CD4-positive, alpha-beta T cell (primary cell): ENCODE data around the gene SUV39H1. TPM values are rescaled to one million over a fixed set of nuclear protein-coding genes. Genes with fewer than 3 reads are reported as not detected.

Source experiments
- ATAC-seq: fragments of 200-7000 bp; cut with Tn5 transposase; one replicate; pipeline ENCODE4 v1.10.0; 2022; ENCODE audit warnings: mild to moderate bottlenecking; ENCODE audit not compliant: poor library complexity
- CTCF ChIA-PET: fragments of 350-600 bp; sonication (Branson Sonifier 250); formaldehyde crosslinking; loops from one replicate; lab custom pipeline; 2021; ENCODE audit warnings: antibody characterized with exemption, inconsistent platforms; lab: Charles Lee
- POLR2A ChIA-PET: fragments of 350-600 bp; sonication (Branson Sonifier 250); formaldehyde crosslinking; loops from one replicate; lab custom pipeline; 2021; ENCODE audit warnings: antibody characterized with exemption, inconsistent platforms; lab: Charles Lee
- DNase-seq, 14 experiments: peaks; one replicate each; pipeline ENCODE4 v3.0.0-alpha.2; 2013 to 2020; ENCODE audit warnings: mixed read lengths in 2 of 14
- H3K27ac ChIP-seq, 2 donors: one replicate each; pipeline versions ENCODE4 v1.5.1 to v1.7.0; 2013; ENCODE audit warnings: low read length in 2 of 2, low read depth in 1 of 2, mild to moderate bottlenecking in 1 of 2
- H3K27me3 ChIP-seq, 2 experiments: 1 replicate in 1 of 2; 2 replicates in 1 of 2; pipeline versions ENCODE4 v1.6.1 to v1.7.0; 2013; ENCODE audit warnings: low read length in 2 of 2, control low read depth in 1 of 2, mild to moderate bottlenecking in 1 of 2, moderate library complexity in 1 of 2; ENCODE audit not compliant: insufficient read depth in 2 of 2, control insufficient read depth in 1 of 2
- H3K36me3 ChIP-seq: one replicate; pipeline ENCODE4 v1.6.1; 2013; ENCODE audit warnings: low read length, control low read depth; ENCODE audit not compliant: insufficient read depth
- H3K4me1 ChIP-seq: one replicate; pipeline ENCODE4 v1.6.1; 2013; ENCODE audit warnings: low read length, control low read depth; ENCODE audit not compliant: insufficient read depth
- H3K4me3 ChIP-seq: one replicate; pipeline ENCODE4 v1.5.1; 2013; ENCODE audit warnings: mild to moderate bottlenecking, low read length, moderate library complexity
- H3K9me3 ChIP-seq, 2 experiments: 1 replicate in 1 of 2; 2 replicates in 1 of 2; pipeline versions ENCODE4 v1.6.1 to v1.7.0; 2013; ENCODE audit warnings: low read length in 2 of 2, mild to moderate bottlenecking in 2 of 2, control low read depth in 1 of 2, moderate library complexity in 1 of 2; ENCODE audit not compliant: control insufficient read depth in 1 of 2, insufficient read depth in 1 of 2
- H3K27ac Mint-ChIP-seq: one replicate; pipeline ENCODE4 v1.8.0; 2020; ENCODE audit warnings: mixed read lengths
- H3K27me3 Mint-ChIP-seq: one replicate; pipeline ENCODE4 v1.8.0; 2021; ENCODE audit warnings: mixed read lengths
- H3K36me3 Mint-ChIP-seq: one replicate; pipeline ENCODE4 v1.8.0; 2021; ENCODE audit warnings: low read depth, mixed read lengths
- H3K4me1 Mint-ChIP-seq: one replicate; pipeline ENCODE4 v1.8.0; 2021; ENCODE audit warnings: low read depth, mixed read lengths
- H3K4me3 Mint-ChIP-seq: one replicate; pipeline ENCODE4 v1.8.0; 2020; ENCODE audit warnings: mild to moderate bottlenecking, mixed read lengths
- H3K9me3 Mint-ChIP-seq: one replicate; pipeline ENCODE4 v1.8.0; 2020; ENCODE audit warnings: mixed read lengths
- CTCF ChIP-seq: fragments of 200-600 bp; IDR thresholded peaks from one replicate; pipeline ENCODE4 v1.8.0; 2022; ENCODE audit warnings: antibody characterized with exemption, mild to moderate bottlenecking
- intact Hi-C, 2 experiments: fragments of 100-400 bp; cut with DNase I in 1 of 2; cut with micrococcal nuclease in 1 of 2; formaldehyde crosslinking; loops; one replicate each; pipeline versions ENCODE4 v1.15.1 to v1.9.0; 2023 to 2025; cut with DNase I, micrococcal nuclease
- total RNA-seq, 174 experiments: library from RNA in 2 of 174; stranded (reverse) in 2 of 174; gene quantifications; one replicate each; pipeline ENCODE4 v1.2.3 and lab custom pipeline; 2021 to 2026

Gene SUV39H1
- total RNA-seq, 2 experiments from 2014 or later = 7.7 to 8.4 TPM

GRCh38 chrX:48714573-48714972 lies 18.0 kb downstream of the SUV39H1 start:
- Histone ChIP-seq H3K9me3 (no peaks in the 10 kb centered on the region), H3K36me3 (no peaks in the 10 kb centered on the region), H3K27me3 (no peaks in the 10 kb centered on the region), H3K27ac (peak overlapping the region; percentile 9 to 21), H3K4me3 (no peak overlapping the region), H3K4me1 (peaks cover 79% of the 10 kb centered on the region)
- intact Hi-C loops = no loop called here
- DNase-seq (peak in 3 of 14 experiments; percentile 48 to 73 (median 58)), ATAC-seq (peak; percentile 43)
- CTCF ChIA-PET = interaction anchor here (1.5 kb wide), 1 partner anchor 23 kb away, joined by 4 read pairs; no protein-coding TSS in a partner anchor
- peak overlapping the region; percentile 26 for H3K4me3 Mint-ChIP-seq
- no peaks in the 10 kb centered on the region for H3K36me3 Mint-ChIP-seq
- peaks cover 86% of the 10 kb centered on the region for H3K4me1 Mint-ChIP-seq
- no peaks in the 10 kb centered on the region for H3K9me3 Mint-ChIP-seq
- TF ChIP-seq CTCF = no peak
- POLR2A ChIA-PET = interaction anchor here (1.1 to 5.0 kb wide), 6 partner anchors 17 to 223 kb away, joined by 3 to 53 read pairs (median 6); partner anchors contain the start of genes HDAC6, SUV39H1 and TBC1D25
- H3K27me3 Mint-ChIP-seq = no peaks in the 10 kb centered on the region
- peak overlapping the region; percentile 93 for H3K27ac Mint-ChIP-seq

- Mint-ChIP-seq H3K4me3 (peak overlapping the region; percentile 26), H3K27me3 (no peaks in the 10 kb centered on the region), H3K36me3 (no peaks in the 10 kb centered on the region), H3K9me3 (no peaks in the 10 kb centered on the region), H3K27ac (peak overlapping the region; percentile 93), H3K4me1 (peaks cover 86% of the 10 kb centered on the region)
- no peaks in the 10 kb centered on the region for H3K36me3 ChIP-seq
- TF ChIP-seq CTCF = no peak
- ChIA-PET POLR2A (interaction anchor here (2.3 to 5.0 kb wide), 3 partner anchors 18 to 86 kb away, joined by 8 to 53 read pairs (median 20); partner anchors contain the start of genes HDAC6 and SUV39H1), CTCF (no interaction called here)
- no peak overlapping the region for H3K27ac ChIP-seq
- peak in 1 of 14 experiments; percentile 29 for DNase-seq
- intact Hi-C loops = no loop called here
- no peaks in the 10 kb centered on the region for H3K27me3 ChIP-seq
- peak; percentile 22 for ATAC-seq
- peaks cover 80% of the 10 kb centered on the region for H3K4me1 ChIP-seq
- H3K9me3 ChIP-seq = no peaks in the 10 kb centered on the region
- no peak overlapping the region for H3K4me3 ChIP-seq
Measured at GRCh38 chrX:48715072-48715471, 18.5 kb downstream of the SUV39H1 start.

- no peaks in the 10 kb centered on the region for H3K36me3 ChIP-seq
- ATAC-seq = no peak
- intact Hi-C loops = no loop called here
- Mint-ChIP-seq H3K4me3 (peak overlapping the region; percentile 61), H3K27ac (peak overlapping the region; percentile 93), H3K27me3 (no peaks in the 10 kb centered on the region), H3K36me3 (no peaks in the 10 kb centered on the region), H3K9me3 (no peaks in the 10 kb centered on the region), H3K4me1 (peaks cover 77% of the 10 kb centered on the region)
- no peak overlapping the region for H3K4me3 ChIP-seq
- ChIA-PET CTCF (no interaction called here), POLR2A (interaction anchor here (1.0 to 5.0 kb wide), 4 partner anchors 21 to 142 kb away, joined by 3 to 53 read pairs (median 6); partner anchors contain the start of genes HDAC6, RBM3 and WAS)
- peak in 2 of 14 experiments; percentile 24 to 35 for DNase-seq
- peak overlapping the region in 1 of 2 donors; percentile 22 for H3K27ac ChIP-seq
- peaks cover 81% of the 10 kb centered on the region for H3K4me1 ChIP-seq
- H3K9me3 ChIP-seq = no peaks in the 10 kb centered on the region
- TF ChIP-seq CTCF = no peak
- H3K27me3 ChIP-seq = no peaks in the 10 kb centered on the region
Measured at GRCh38 chrX:48715876-48716502, 19.5 kb downstream of the SUV39H1 start.
